GM23338 (cell line): ENCODE measurements around the gene MCC. TPM values are rescaled to one million over a fixed set of nuclear protein-coding genes. Genes with fewer than 3 reads are reported as not detected.

Experiments used
- ATAC-seq: fragments of 200-7000 bp; cut with Tn5 transposase; 3 replicates; pipeline ENCODE4 v1.9.1; 2020
- DNase-seq: peaks from one replicate; pipeline ENCODE4 v3.0.0-alpha.2; 2015; ENCODE audit warnings: low spot score
- H2AFZ ChIP-seq: fragments of 200-600 bp; sonication (generic); 2 replicates; pipeline ENCODE4 v1.8.0; 2016; ENCODE audit warnings: antibody characterized with exemption, mild to moderate bottlenecking, moderate library complexity
- H3F3A ChIP-seq: fragments of 200-600 bp; sonication (generic); replicated peaks from 2 replicates; pipeline ENCODE4 v1.8.0; 2017; ENCODE audit warnings: antibody characterized with exemption, mixed run types, low read depth
- H3K27ac ChIP-seq: fragments of 200-600 bp; sonication (generic); 2 replicates; pipeline ENCODE4 v1.6.1; 2016; ENCODE audit warnings: low read depth
- H3K27me3 ChIP-seq: fragments of 200-600 bp; sonication (generic); 2 replicates; pipeline ENCODE4 v1.8.0; 2016; ENCODE audit warnings: mild to moderate bottlenecking, mixed run types, moderate library complexity; ENCODE audit not compliant: insufficient read depth
- H3K36me3 ChIP-seq: fragments of 200-600 bp; sonication (generic); 2 replicates; pipeline ENCODE4 v1.8.0; 2016; ENCODE audit warnings: mild to moderate bottlenecking; ENCODE audit not compliant: insufficient read depth
- H3K4me1 ChIP-seq: fragments of 200-600 bp; sonication (generic); 2 replicates; pipeline ENCODE4 v1.8.0; 2016; ENCODE audit warnings: mild to moderate bottlenecking, moderate library complexity; ENCODE audit not compliant: insufficient read depth
- H3K4me2 ChIP-seq: fragments of 200-600 bp; sonication (generic); 2 replicates; pipeline ENCODE4 v1.7.1; 2017; ENCODE audit warnings: mixed run types
- H3K4me3 ChIP-seq: fragments of 200-600 bp; sonication (generic); 2 replicates; pipeline ENCODE4 v1.6.1; 2016; ENCODE audit warnings: mixed run types
- H3K79me2 ChIP-seq: fragments of 200-600 bp; sonication (generic); replicated peaks from 2 replicates; pipeline ENCODE4 v1.8.0; 2017; ENCODE audit warnings: mild to moderate bottlenecking; ENCODE audit not compliant: insufficient read depth
- H3K9me2 ChIP-seq: fragments of 200-600 bp; sonication (generic); 2 replicates; pipeline ENCODE4 v1.8.0; 2017; ENCODE audit not compliant: insufficient read depth
- H4K20me1 ChIP-seq: fragments of 200-600 bp; sonication (generic); replicated peaks from 2 replicates; pipeline ENCODE4 v1.8.0; 2017; ENCODE audit warnings: mild to moderate bottlenecking; ENCODE audit not compliant: insufficient read depth
- H3K27ac Mint-ChIP-seq: 2 replicates; pipeline ENCODE4 v1.8.0; 2020; ENCODE audit warnings: inconsistent platforms, mild to moderate bottlenecking, moderate library complexity, mixed read lengths
- H3K27me3 Mint-ChIP-seq: 3 replicates; pipeline ENCODE4 v1.8.0; 2022; ENCODE audit warnings: low read depth, mild to moderate bottlenecking, moderate library complexity, mixed read lengths, inconsistent platforms; ENCODE audit not compliant: insufficient read depth, poor library complexity
- H3K36me3 Mint-ChIP-seq: 3 replicates; pipeline ENCODE4 v1.8.0; 2021; ENCODE audit warnings: low read depth, mild to moderate bottlenecking, inconsistent platforms, moderate library complexity, mixed read lengths
- H3K4me1 Mint-ChIP-seq: 3 replicates; pipeline ENCODE4 v1.8.0; 2020; ENCODE audit warnings: mild to moderate bottlenecking, inconsistent platforms, mixed read lengths
- H3K4me3 Mint-ChIP-seq: 3 replicates; pipeline ENCODE4 v1.8.0; 2021; ENCODE audit warnings: moderate library complexity, mild to moderate bottlenecking, inconsistent platforms, mixed read lengths
- H3K9me3 Mint-ChIP-seq: 3 replicates; pipeline ENCODE4 v1.8.0; 2020; ENCODE audit warnings: moderate library complexity, mild to moderate bottlenecking, inconsistent platforms, mixed read lengths
- CREB1 ChIP-seq: fragments of 250-450 bp; sonication (Bioruptor Pico); IDR thresholded peaks from 2 replicates; pipeline ENCODE4 v1.5.0; 2020; ENCODE audit warnings: low read depth, mild to moderate bottlenecking, moderate library complexity
- CTCF ChIP-seq, 2 experiments: fragments of 200-600 bp in 1 of 2; sonication (generic) in 1 of 2; conservative IDR thresholded peaks; 2 replicates each; pipeline versions ENCODE4 v1.5.1 to v1.6.1; 2016 to 2017; ENCODE audit warnings: antibody characterized with exemption in 2 of 2, low read depth in 2 of 2, mild to moderate bottlenecking in 2 of 2, moderate library complexity in 1 of 2
- ETS1 ChIP-seq: IDR thresholded peaks from 2 replicates; pipeline ENCODE4 v1.6.1; 2016; ENCODE audit warnings: antibody characterized with exemption
- EZH2 ChIP-seq: fragments of 200-600 bp; sonication (generic); IDR thresholded peaks from one replicate; pipeline ENCODE4 v1.8.0; 2017; ENCODE audit warnings: antibody characterized with exemption, mild to moderate bottlenecking, low read depth; ENCODE audit not compliant: unreplicated experiment
- EZH2phosphoT487 ChIP-seq: fragments of 200-600 bp; sonication (generic); IDR thresholded peaks from one replicate; pipeline ENCODE4 v1.8.1; 2018; ENCODE audit warnings: antibody characterized with exemption; ENCODE audit not compliant: unreplicated experiment
- JUNB ChIP-seq: IDR thresholded peaks from one replicate; pipeline ENCODE4 v1.6.1; 2016; ENCODE audit warnings: antibody characterized with exemption; ENCODE audit not compliant: unreplicated experiment
- NANOG ChIP-seq: IDR thresholded peaks from 2 replicates; pipeline ENCODE4 v1.6.1; 2016; ENCODE audit warnings: antibody characterized with exemption, borderline replicate concordance
- POLR2AphosphoS5 ChIP-seq: IDR thresholded peaks from 2 replicates; pipeline ENCODE4 v1.6.1; 2016; ENCODE audit warnings: antibody characterized with exemption, low read depth
- REST ChIP-seq: IDR thresholded peaks from one replicate; pipeline ENCODE4 v1.6.1; 2018; ENCODE audit warnings: antibody characterized with exemption; ENCODE audit not compliant: unreplicated experiment
- STAT1 ChIP-seq: IDR thresholded peaks from one replicate; pipeline ENCODE4 v1.6.1; 2016; ENCODE audit warnings: antibody characterized with exemption; ENCODE audit not compliant: unreplicated experiment
- ZNF114 ChIP-seq: fragments of 250-450 bp; sonication (Bioruptor Pico); IDR thresholded peaks from 2 replicates; pipeline ENCODE4 v1.5.0; 2020; ENCODE audit warnings: mild to moderate bottlenecking, moderate library complexity
- ZNF331 ChIP-seq: fragments of 250-450 bp; sonication (Bioruptor Pico); IDR thresholded peaks from 2 replicates; pipeline ENCODE4 v1.5.0; 2020; ENCODE audit warnings: low read depth, mild to moderate bottlenecking, moderate library complexity
- ZNF462 ChIP-seq: fragments of 250-450 bp; sonication (Bioruptor Pico); IDR thresholded peaks from 2 replicates; pipeline ENCODE4 v1.5.0; 2020; ENCODE audit warnings: mild to moderate bottlenecking, moderate library complexity
- polyA plus RNA-seq: library from polyadenylated mRNA; unstranded; fragments of >200 nt; fragmentation: Nextera tagmentation; extraction: Ambion mirVana; gene quantifications from 2 replicates; pipeline ENCODE4 v1.2.1, GENCODE V29; 2016
- total RNA-seq: library from RNA; depleted of rRNA; stranded (reverse); fragments of >200 nt; shearing (Covaris generic); gene quantifications from 2 replicates; pipeline ENCODE4 v1.2.3, GENCODE V29; 2014

MCC gene
- total and polyA plus RNA-seq, 2 experiments from 2014 or later = 3.8 to 10.1 TPM

- no peak overlapping the region for H3K4me3 Mint-ChIP-seq
- DNase-seq = no peak
These were observed 428.8 kb downstream of the MCC start for GRCh38 chr5:113059232-113060040.

More at GRCh38 chr5:113059232-113060040, 428.8 kb downstream of the MCC start:
- H3K9me3 Mint-ChIP-seq = no peaks in the 10 kb centered on the region; the same call in 2 of the 3 replicates
- 0 out of 2 replicates have a peak overlapping the region, but pooled peaks have one; percentile 45 for H3K27ac ChIP-seq
- H3K4me2 ChIP-seq = no peak overlapping the region
- no peaks in the 10 kb centered on the region for H3K27me3 ChIP-seq
- H3K27ac Mint-ChIP-seq = peak overlapping the region; percentile 47; the same call in 1 of the 2 replicates
- H3K36me3 Mint-ChIP-seq = peaks cover 12% of the 10 kb centered on the region; the same call in 1 of the 3 replicates
- TF ChIP-seq ZNF331 (CRISPR knock-in tag) = no peak
- no peak for TF ChIP-seq JUNB
- TF ChIP-seq ETS1 = no peak
- no peak for TF ChIP-seq REST
- TF ChIP-seq POLR2AphosphoS5 = no peak
- no peak for TF ChIP-seq CREB1 (CRISPR knock-in tag)
- no peak for TF ChIP-seq NANOG
- no peak for TF ChIP-seq STAT1
- no peak for TF ChIP-seq ZNF114
- no peak for TF ChIP-seq EZH2phosphoT487
- TF ChIP-seq ZNF462 = no peak
- TF ChIP-seq CTCF (conservative IDR thresholded peaks at IDR 0.05; ENCODE audit: low read depth in 2 of 2) = no peak
- TF ChIP-seq EZH2 = no peak
- no peak; the same call in 2 of the 3 replicates for ATAC-seq
- H3K27me3 Mint-ChIP-seq = peaks cover 10% of the 10 kb centered on the region
- no peaks in the 10 kb centered on the region for H4K20me1 ChIP-seq
- H3K4me1 ChIP-seq = no peaks in the 10 kb centered on the region
- H3K4me3 ChIP-seq = no peak overlapping the region
- H3K4me1 Mint-ChIP-seq = peaks cover 17% of the 10 kb centered on the region
- H3K36me3 ChIP-seq = no peaks in the 10 kb centered on the region
- H2AFZ ChIP-seq = no peak overlapping the region
- 0 out of 2 replicates have a peak, but pooled peaks cover 3% of the 10 kb centered on the region for H3F3A ChIP-seq
- no peaks in the 10 kb centered on the region for H3K9me2 ChIP-seq
- H3K79me2 ChIP-seq = no peaks in the 10 kb centered on the region
